Activated T-cell treated with anti-CD3 and anti-CD28 coated beads, Interleukin-2, amount 50 U/mL, for 48 hours (primary cell): ENCODE data around the gene PHLDB1.
A peak's percentile ranks its signal among the peaks of the same experiment; 100 is the strongest.

Source experiments
- DNase-seq, 2 experiments: peaks; one replicate each; pipeline ENCODE4 v3.0.0-alpha.2; 2020

Gene PHLDB1

DNA sequence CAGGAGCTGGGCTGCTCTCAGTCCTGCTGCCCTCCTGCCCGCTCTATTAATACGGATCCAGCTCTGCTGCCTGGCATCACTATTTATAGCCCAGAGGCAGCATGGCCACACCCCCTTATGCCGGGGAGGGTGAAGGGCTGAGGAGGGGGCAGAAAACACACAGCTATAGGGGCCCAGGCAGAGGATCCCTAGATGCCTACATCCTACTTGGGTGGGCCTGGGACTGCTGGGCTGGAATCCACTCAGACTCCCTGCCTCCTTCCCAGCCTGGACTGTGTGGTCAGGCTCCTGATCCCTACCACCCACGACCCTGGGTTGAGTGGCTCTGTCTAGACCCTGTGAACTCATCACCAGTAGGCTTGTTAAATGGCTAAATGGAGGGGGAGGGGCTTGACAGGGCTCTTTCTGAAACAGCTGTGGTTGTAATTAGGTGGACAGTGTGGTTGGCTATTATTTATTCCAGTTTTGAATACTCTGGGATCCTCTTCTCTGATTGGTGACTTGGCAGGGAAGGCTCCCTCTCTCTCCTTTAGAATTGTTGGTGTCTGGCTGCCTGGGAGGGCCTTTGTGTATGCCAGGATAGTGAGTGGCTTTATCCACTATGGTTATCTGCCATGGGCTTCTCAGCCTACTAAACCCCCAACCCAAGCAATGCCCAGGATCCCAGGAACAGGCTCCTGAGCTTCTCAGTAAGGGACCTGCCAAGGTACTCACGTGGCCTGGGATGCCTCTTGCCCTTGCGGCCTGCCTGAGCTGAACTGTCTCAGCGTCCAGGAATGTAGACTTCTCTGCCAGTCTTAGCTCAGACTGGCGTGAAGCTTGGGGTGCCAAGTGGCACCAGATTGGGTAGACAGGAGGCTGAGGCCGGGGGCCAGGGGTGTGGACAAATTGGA lies 15.2 kb downstream of the PHLDB1 start:
- DNase-seq: no peak

DNA sequence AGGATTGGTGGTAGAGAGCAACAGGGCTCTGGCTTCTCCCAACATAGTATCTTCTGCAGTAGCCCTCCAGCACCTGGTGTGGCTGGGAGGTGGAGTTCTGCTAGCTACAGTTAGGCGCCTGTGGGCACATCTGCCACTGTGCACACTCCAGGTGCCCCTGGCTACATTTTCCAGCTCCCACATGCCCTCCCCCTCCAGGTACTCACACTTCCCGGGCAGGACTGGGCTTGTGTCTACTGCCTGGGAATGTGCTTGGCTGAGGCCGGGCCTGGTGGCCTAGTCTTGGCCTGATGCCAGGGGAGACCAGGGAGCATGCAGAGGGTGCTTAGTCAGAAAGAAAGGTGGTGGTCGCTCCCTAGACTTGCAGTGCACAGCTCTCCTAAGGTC lies 15.8 kb downstream of the PHLDB1 start:
- DNase-seq: no peak

DNA sequence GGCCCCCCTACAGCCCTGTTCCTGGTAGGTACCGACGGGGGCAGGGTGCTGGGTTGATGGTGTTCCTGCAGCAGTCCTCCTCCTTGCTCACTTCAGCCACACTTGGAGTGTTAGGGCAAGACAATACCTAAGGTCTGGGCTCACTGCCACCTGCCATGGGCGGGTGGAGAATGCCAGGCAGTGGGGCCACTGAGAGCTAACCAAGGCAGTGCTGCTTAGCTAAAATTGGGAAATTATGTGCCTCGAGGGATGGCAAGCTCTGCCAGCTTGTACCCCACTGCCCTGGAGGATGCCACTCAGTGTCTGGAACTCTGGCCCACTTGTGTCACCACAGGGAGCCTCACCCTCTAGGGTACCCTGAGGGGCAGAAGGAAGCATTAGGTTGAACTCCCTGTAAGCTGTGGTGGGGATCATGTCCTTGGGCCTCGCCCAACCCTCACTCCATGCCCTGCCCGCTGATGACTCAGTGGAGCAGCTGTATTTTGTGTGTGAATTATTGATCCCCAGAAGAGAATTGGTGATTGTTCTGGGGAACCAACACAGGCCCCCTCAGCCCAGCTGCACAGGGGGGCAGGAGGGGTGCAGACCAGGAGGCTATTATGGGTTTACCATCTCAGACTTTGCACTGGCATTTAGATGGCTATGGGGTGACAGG lies 17.7 kb downstream of the PHLDB1 start:
- no peak for DNase-seq

DNA sequence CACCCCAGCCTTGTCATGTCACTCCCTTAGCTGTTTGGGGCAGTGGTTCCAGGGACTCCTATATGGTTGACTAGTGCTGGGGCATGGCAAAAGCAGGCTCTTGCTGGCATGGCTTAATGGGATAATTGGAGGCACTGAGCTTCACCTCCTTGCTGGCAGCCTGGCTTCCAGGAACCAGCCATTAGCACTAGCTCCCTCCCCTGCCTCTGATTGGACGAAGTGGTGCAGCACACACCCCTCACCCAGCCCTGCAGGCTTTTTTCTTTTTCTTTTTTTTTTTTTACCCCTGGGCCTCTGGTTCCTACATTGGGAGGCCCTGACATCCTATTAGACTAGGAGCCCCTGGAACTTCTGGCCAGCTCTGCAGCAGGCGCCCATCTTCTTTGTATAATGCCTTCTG lies 18.6 kb downstream of the PHLDB1 start:
- DNase-seq: no peak

DNA sequence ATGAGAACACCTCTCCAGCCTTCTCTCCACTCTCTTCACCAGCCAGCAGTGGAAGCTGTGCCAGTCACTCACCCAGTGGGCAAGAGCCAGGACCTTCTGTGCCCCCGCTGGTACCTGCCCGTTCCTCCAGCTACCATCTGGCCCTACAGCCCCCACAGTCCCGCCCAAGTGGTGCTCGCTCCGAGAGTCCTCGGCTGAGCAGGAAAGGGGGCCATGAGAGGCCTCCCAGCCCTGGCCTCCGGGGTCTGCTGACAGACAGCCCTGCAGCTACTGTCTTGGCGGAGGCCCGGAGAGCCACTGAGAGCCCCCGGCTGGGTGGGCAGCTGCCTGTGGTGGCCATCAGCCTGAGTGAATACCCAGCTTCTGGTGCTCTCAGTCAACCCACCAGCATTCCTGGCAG lies 20.2 kb downstream of the PHLDB1 start:
- DNase-seq: no peak

DNA sequence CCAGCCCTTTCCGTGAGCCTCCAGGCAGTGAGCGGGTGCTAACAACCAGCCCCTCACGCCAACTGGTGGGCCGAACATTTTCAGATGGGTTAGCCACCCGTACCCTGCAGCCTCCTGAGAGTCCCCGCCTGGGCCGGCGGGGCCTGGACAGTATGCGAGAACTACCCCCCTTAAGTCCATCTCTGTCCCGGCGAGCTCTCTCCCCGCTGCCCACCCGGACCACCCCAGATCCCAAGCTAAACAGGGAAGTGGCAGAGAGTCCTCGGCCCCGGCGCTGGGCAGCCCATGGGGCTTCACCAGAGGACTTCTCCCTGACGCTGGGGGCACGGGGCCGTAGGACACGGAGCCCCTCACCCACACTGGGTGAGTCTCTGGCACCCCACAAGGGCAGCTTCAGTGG lies 20.6 kb downstream of the PHLDB1 start:
- no peak for DNase-seq

DNA sequence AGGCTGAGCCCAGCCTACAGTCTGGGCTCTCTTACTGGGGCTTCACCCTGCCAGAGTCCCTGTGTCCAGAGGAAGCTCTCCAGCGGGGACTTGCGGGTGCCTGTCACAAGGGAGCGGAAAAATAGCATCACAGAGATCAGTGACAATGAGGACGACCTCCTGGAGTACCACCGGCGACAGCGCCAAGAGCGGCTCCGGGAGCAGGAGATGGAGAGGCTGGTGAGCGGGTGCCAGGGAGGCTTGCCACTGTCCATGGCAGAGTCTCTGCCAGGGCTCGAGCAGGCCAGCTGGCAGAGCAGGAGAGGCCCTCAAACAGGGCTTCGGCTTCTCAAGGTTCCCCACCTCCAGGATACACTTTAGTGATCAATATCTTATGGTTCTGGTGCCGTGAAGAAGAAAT lies 21.0 kb downstream of the PHLDB1 start:
- no peak for DNase-seq

DNA sequence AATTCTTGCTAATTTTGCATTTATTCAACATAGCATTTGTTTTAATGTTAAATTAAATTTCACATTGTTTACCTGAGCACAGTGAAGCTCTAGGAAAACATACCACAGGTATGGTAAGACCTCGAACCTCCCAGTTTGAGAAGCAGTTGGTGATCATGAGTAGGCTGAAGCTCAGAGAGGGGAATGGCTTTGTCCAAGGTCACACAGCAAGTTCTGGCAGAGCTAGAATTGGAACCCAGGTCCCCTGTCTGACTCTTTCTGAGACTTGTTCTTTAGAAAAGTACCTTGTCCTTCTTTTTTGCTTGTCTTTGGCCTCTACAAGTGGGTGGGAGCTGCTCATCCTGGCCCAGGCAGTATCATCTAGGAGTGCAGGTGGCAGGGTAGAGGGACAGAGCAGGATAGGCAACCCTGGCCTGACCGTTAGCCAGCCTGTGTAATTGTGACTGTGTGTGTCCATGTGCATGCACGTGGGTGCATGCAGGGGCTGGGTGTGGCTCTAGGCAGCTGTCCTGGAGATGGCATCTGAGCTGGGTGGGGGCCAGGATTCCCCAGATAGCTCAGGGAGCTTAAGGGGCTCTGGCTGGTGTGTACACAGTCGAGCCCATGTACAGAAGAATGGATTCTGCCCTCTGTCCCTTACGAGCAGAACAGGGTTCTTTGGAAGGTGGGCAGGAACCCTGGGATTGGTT lies 21.6 kb downstream of the PHLDB1 start:
- no peak for DNase-seq

DNA sequence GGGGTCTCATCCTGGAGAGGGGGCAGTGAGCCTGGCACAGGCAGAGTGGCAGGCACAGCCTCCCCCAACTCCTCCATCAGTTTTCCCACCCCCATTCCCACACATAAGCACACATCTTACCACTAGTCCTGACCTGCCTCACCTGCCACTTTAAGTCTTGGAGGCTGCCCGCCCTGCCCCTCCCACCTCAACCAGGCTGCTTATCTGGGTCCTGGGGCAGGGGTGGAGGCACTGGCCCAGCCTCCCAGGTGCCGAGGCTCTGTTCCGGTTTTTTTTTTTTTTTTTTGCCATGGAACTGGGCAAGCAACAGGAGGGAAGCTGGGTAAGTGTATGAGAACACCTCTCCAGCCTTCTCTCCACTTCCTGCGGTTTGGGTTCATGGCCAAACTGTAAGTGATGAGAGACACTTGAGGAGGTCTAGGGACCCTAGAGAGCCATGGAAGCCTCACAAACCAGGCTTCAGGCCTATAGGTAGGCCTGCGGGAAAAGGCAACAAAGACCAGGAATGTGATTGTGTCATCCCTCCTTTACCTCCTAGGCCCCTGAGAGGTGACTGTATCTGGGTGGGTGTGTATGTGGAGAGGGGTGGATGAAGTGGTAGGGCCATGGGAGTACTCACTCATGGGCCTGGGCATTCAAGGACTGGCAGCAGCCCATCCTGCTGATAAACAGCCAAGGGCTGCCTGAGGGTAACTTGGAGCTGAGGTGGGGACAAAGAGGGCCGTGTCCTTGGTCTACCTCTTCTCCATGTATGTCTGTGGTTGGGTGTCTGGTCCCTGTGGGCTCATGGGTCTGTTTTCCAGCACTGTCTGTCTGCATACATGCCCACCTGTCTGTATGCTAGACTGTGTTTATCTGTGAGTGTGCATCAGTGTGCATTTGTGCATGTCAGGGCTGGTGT lies 22.6 kb downstream of the PHLDB1 start:
- no peak for DNase-seq

DNA sequence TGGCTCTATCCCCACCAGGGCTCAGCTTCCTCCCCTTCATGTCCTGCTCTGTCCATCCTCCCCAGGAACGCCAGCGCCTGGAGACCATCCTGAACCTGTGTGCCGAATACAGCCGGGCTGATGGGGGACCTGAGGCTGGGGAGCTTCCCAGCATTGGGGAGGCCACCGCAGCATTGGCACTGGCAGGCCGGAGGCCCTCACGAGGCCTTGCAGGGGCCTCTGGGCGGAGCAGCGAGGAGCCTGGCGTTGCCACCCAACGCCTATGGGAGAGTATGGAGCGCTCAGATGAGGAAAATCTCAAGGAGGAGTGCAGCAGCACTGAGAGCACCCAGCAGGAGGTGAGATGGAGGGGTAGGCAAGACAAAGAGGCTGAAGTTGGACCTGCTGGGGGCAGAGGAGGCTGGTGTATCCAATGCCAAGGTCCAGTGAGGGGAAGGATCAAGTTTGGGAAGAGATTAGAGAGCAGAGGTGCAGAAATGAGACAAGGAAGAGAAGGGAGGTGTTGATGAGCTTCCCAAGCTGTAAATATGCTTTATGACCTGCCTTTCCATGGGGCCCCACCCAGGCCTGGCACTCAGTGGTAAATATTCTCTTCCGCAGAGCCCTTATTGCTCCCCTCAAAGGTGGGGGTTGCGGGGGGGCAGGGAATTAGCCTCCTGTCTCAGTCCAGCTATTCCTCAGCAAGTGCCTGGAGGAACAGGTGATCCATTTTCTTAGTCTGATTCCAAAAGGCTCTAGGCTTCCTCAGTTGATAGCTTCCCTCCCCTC lies 23.9 kb downstream of the PHLDB1 start:
- DNase-seq: no peak

DNA sequence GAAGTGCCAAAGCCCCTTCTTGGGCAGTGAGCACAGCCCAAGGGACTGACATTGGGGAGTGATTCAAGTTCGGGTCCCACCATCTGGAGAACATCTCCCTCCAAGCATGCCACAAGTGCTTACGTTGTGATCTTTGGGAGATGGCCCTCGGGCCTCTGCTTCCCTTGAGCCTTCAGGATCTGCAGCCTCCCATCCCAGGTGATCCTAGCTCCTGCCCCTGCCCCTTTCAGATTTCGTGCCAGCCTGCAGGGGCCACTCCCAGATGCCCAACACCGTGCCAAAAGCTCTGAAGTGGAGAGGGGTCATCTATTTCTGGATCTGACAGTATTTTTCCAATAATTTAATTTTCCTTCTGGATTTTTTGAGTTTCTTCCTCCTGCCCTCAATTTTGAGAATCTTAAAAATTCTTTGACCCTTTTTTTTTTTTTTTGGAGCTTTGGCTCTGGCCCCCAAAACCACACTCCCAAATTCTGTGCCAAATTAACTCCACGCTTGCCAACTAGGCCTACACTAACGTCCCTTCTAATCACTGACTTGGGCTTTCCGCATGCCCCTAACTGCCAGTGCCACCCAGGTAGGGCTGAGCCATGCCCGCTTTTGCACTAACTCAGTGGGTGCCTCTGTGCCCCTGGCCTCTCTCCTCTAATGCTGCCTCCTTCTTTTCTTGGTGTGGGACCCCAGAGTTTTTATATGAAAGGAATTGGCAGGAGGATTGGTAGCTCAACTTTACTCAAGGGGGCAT lies 25.3 kb downstream of the PHLDB1 start:
- DNase-seq: no peak

DNA sequence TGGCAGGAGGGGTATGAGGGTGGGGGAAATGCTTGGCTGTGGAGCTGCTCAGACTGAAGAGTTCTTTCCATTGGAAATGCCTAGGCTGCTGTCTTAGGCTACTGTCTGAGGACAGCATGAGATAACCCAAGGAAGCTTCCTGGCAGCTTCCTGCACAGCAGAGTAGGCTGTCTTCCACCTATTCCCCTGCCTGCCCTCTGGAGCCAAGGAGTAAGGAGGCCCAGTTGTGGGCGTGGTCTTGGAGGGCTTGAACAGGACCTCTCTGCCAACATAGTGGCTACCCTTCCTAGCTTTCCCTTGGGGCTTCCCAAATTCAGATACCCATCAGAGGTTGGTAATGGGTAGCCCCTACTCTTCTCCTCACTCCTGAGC lies 25.9 kb downstream of the PHLDB1 start:
- no peak for DNase-seq

DNA sequence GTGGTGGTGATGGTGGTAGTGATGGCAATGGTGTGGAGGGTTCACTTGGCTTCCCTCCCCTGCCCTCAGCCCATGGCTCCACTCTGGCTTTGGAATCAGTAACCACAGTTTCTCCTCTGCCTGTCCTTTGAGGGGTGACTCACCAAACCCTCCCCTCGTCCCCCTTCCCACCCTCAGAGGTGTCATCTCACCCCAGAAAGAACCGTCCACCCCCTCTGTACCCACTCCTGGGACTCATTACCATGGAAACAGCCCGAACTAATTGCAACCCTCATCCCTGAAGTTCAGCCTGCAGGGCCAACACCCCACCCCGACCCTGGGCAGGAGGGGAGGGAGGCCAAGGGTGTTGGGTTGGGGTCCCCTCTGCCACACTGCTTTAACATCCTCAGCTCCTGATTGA lies 26.6 kb downstream of the PHLDB1 start:
- no peak for DNase-seq

DNA sequence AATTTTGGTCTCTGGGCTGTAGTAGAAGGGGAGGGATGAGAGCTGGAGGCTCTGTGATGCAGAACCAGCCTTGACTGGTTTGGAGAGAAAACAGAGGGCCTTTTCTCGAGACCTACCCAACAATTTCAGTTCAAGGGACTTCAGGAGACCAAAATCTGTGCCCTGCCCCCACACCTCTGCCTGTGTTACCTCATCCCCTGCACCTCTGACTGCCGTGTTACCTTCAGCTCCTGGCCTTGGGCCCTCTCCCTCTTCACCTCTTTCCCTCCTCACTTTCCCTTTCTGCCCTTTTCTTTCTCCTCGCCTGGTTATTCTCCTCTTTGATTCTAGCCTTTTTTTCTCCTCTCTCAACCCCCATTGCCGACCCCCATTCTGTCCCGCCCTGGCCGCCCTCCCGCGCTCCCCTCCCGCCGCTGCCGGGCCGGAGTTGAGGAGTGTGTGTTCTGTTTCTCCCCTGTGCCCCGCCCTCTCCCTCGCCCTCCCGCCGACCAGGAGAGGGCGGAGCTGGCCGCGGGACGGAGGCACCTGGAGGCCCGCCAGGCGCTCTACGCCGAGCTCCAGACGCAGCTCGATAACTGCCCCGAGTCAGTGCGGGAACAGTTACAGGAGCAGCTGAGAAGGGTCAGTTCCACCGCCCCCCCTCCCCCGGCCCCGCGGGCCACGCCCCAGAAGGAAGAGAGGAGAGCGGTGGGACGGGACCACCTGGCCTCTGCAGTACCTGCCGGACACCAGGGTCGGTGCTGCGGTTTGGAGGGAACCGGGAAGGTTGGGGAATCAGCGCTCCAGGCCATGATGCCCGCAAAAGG lies 27.2 kb downstream of the PHLDB1 start:
- DNase-seq: peak in 1 of 2 experiments; percentile 29

DNA sequence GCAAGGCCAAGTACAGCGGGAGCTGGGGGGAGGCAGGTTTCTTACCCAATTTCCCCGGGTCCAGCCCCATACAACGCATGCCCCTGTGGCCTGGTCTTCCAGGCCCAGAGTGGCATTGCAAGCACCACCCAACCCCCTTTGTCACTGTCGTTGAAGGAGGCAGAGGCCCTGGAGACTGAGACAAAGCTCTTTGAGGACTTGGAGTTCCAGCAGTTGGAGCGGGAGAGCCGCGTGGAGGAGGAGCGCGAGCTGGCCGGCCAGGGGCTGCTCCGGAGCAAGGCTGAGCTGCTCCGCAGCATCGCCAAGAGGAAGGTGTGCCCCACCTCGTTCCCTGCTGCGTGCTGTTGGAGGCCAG lies 27.8 kb downstream of the PHLDB1 start:
- DNase-seq: no peak

DNA sequence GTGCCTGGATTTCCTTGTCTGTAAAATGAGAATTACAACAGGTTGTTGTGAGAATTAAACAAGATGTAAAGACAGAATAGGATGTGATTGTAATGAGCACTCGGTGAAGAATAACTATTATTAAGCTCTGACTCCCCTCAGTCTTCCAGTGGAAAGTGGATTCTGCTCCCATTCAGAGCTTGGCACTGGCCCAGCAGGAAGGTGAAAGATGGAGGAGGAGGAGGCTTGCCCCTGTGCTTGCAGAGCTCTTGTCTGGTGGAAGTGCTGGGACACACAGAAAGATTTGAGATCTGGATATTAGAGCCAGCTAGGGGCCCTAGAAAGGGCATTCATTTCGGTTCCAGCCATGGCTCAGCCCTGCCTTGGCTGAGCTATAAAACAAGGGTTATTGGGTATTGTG lies 28.2 kb downstream of the PHLDB1 start:
- no peak for DNase-seq

DNA sequence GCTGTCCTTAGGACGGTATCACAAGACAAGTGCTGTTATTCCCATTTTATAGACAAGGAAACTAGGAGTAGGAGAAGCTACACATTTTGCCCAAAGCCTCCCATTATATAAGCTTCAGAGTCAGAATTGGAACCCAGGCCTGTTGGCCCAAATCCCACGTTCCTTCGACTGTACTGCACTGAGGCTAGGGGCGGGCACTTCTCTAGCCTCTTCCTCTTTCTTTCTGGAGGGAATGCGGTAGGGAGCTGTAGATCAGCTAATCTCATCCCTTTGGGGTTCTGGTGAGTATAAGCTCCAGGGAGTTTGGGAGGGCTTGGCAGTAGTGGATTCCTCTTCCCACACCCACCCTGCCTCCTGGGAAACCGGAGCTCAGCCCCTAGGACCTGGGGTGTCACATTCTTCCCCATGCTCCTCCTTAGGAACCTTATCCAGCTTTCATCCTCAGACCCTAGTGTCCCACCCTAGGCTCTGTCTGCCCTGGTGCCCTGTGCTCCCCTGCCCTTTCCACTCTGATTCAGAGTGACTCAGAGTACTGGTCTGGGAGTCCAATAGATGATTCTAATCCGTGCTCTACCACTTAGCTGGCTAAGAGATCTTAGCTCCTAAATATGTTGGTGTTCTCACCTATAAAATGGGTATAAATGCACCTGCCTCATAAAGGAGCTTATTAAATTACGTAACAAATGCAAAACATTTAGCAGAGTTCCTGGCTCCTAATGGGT lies 29.3 kb downstream of the PHLDB1 start:
- DNase-seq: no peak

DNA sequence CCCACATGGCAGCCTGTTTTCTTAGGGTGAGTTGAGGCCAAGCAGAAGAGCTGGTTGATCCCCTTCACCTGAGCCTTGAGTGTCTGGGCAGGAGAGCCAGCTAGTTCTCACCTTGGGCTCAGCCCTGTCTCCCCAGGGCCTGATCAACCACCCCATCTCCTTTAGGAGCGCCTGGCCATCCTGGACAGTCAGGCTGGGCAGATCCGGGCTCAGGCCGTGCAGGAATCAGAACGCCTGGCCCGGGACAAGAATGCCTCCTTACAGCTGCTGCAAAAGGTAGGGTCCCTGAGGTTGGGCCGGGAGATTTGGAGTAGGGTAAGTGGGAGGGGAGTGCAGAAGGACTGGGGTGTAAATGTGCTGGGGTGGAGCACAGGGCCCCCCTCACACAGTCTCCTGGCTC lies 31.3 kb downstream of the PHLDB1 start:
- DNase-seq: no peak

DNA sequence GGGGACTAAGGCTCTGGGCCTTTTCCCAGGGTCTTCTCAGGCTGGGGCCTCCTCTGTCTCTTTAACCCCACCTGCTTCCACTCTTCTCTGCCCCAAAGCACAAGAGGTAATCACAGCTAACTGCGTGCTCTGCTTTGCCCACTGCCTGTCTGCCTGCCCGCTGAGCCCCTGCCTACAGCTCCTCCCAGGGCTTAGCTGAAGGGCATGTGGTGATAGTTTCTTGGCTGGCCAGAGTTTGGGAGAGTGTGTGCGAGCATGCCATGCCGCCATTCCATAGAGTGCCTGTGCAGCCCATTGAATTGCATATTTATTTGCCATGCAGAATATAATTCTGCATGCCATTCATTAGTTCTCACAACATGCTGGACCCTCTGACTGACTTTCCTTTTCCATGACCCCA lies 32.5 kb downstream of the PHLDB1 start:
- DNase-seq: no peak
